OCI-LY7 (cell line): ENCODE measurements around the gene LUC7L3. TPM values are rescaled to one million over a fixed set of nuclear protein-coding genes. Genes with fewer than 3 reads are reported as not detected.

Source experiments
- BruUV-seq: library from RNA; stranded (reverse); fragments of 400-500 nt; replicated peaks from 2 replicates; lab custom pipeline; 2021; lab: Mats Ljungman, UMichigan
- CTCF ChIA-PET: fragments of 300-600 bp; sonication (Branson Sonifier 250); formaldehyde crosslinking; loops from one replicate; lab custom pipeline; 2022; ENCODE audit warnings: antibody characterized with exemption; ENCODE audit not compliant: unreplicated experiment; lab: Charles Lee
- POLR2A ChIA-PET: fragments of 300-600 bp; sonication (Branson Sonifier 250); formaldehyde crosslinking; loops from one replicate; lab custom pipeline; 2022; ENCODE audit warnings: antibody characterized with exemption; lab: Charles Lee
- DNase-seq: peaks from one replicate; pipeline ENCODE4 v3.0.0-alpha.2; 2015; ENCODE audit warnings: low spot score
- H2AFZ ChIP-seq: fragments of 200-600 bp; sonication (generic), shearing (Covaris generic); 2 replicates; pipeline ENCODE4 v1.6.1; 2014; ENCODE audit warnings: mild to moderate bottlenecking, antibody characterized with exemption, low read length, moderate library complexity
- H3K27ac ChIP-seq: fragments of 200-600 bp; sonication (generic); 2 replicates; pipeline ENCODE4 v1.5.1; 2014; ENCODE audit warnings: mixed run types, low read depth, mild to moderate bottlenecking, moderate library complexity, low read length, inconsistent platforms; ENCODE audit not compliant: poor library complexity, severe bottlenecking
- H3K36me3 ChIP-seq: fragments of 200-600 bp; sonication (generic); 2 replicates; pipeline ENCODE4 v1.6.1; 2014; ENCODE audit warnings: mild to moderate bottlenecking, antibody characterized with exemption, low read length, moderate library complexity, mixed read lengths; ENCODE audit not compliant: insufficient read depth
- H3K4me1 ChIP-seq: fragments of 200-600 bp; sonication (generic); 2 replicates; pipeline ENCODE4 v1.5.1; 2014; ENCODE audit warnings: mild to moderate bottlenecking, low read length; ENCODE audit not compliant: insufficient read depth, poor library complexity, severe bottlenecking
- H3K4me2 ChIP-seq: fragments of 200-600 bp; sonication (generic); 2 replicates; pipeline ENCODE4 v1.6.1; 2014; ENCODE audit warnings: mild to moderate bottlenecking, low read length
- H3K4me3 ChIP-seq: fragments of 200-600 bp; sonication (generic); 2 replicates; pipeline ENCODE4 v1.5.1; 2014; ENCODE audit warnings: mild to moderate bottlenecking, low read depth, low read length; ENCODE audit not compliant: poor library complexity, severe bottlenecking
- H3K79me2 ChIP-seq: fragments of 200-600 bp; sonication (generic); 2 replicates; pipeline ENCODE4 v1.6.1; 2016; ENCODE audit warnings: low read depth, mild to moderate bottlenecking, low read length, moderate library complexity, mixed read lengths; ENCODE audit not compliant: insufficient read depth
- H3K9me2 ChIP-seq: fragments of 200-600 bp; sonication (generic); 2 replicates; pipeline ENCODE4 v1.6.1; 2016; ENCODE audit warnings: mild to moderate bottlenecking, low read length, mixed read lengths; ENCODE audit not compliant: insufficient read depth
- H3K9me3 ChIP-seq: fragments of 200-600 bp; sonication (generic); 2 replicates; pipeline ENCODE4 v1.6.1; 2014; ENCODE audit warnings: mild to moderate bottlenecking, mixed run types, low read length, mixed read lengths
- H4K20me1 ChIP-seq: fragments of 200-600 bp; sonication (generic); 2 replicates; pipeline ENCODE4 v1.6.1; 2014; ENCODE audit warnings: mild to moderate bottlenecking, antibody characterized with exemption, low read length, moderate library complexity, mixed read lengths; ENCODE audit not compliant: insufficient read depth
- CTCF ChIP-seq: fragments of 200-600 bp; sonication (generic); conservative IDR thresholded peaks from 2 replicates; pipeline ENCODE4 v1.5.1; 2014; ENCODE audit warnings: mild to moderate bottlenecking, antibody characterized with exemption, low read length, moderate library complexity, mixed read lengths
- EZH2phosphoT487 ChIP-seq: fragments of 200-600 bp; sonication (generic); IDR thresholded peaks from 2 replicates; pipeline ENCODE4 v1.6.1; 2018; ENCODE audit warnings: low read depth, borderline replicate concordance, mild to moderate bottlenecking, mixed run types, antibody characterized with exemption, low read length, moderate library complexity, mixed read lengths
- intact Hi-C: fragments of 100-400 bp; cut with micrococcal nuclease; formaldehyde crosslinking; loops from one replicate; pipeline ENCODE4 v1.10.0; 2022; ENCODE audit not compliant: unreplicated experiment
- total RNA-seq, 2 experiments: library from RNA; depleted of rRNA in 1 of 2; stranded (reverse); fragments of >200 nt in 1 of 2; shearing (Covaris generic) in 1 of 2; gene quantifications; 2 replicates each; pipeline ENCODE4 v1.2.3, GENCODE V29; 2014 to 2022

LUC7L3 gene
- total RNA-seq, 2 experiments from 2014 or later, result 109 to 190 TPM

GRCh38 chr17:50715471-50715870 lies 3.9 kb upstream of the LUC7L3 start:
- DNase-seq, result no peak
- Histone ChIP-seq H3K79me2 (peaks cover 11% of the 10 kb centered on the region), H3K4me2 (no peak overlapping the region), H3K4me1 (peaks cover 5% of the 10 kb centered on the region), H3K4me3 (no peak overlapping the region), H2AFZ (no peak overlapping the region), H3K27ac (no peak overlapping the region), H4K20me1 (peaks cover 5% of the 10 kb centered on the region; the same call in 1 of the 2 replicates), H3K36me3 (peaks cover 2% of the 10 kb centered on the region; the same call in 1 of the 2 replicates), H3K9me2 (no peaks in the 10 kb centered on the region), H3K9me3 (no peaks in the 10 kb centered on the region)
- ChIA-PET POLR2A (no interaction called here), CTCF (interaction anchor here (0.5 kb wide), 1 partner anchor 334 kb away, joined by 3 read pairs; no protein-coding TSS in a partner anchor)
- BruUV-seq, result no TSS peak
- no peak for TF ChIP-seq EZH2phosphoT487
- TF ChIP-seq CTCF, result no peak
- intact Hi-C loops, result no loop called here

- peak overlapping the region; percentile 92 for H3K4me2 ChIP-seq
- H4K20me1 ChIP-seq, result peaks cover 39% of the 10 kb centered on the region
- H3K36me3 ChIP-seq, result peaks cover 47% of the 10 kb centered on the region
- DNase-seq, result no peak
- POLR2A ChIA-PET, result interaction anchor here (1.0 to 1.4 kb wide), 2 partner anchors 14 to 183 kb away, joined by 3 to 10 read pairs; no protein-coding TSS in a partner anchor
- H3K79me2 ChIP-seq, result peaks cover 58% of the 10 kb centered on the region
- H2AFZ ChIP-seq, result peak overlapping the region; percentile 85; the same call in 1 of the 2 replicates
- no peak for TF ChIP-seq CTCF
- no peak for TF ChIP-seq EZH2phosphoT487
- H3K27ac ChIP-seq, result peak overlapping the region; percentile 84
- peak overlapping the region; percentile 95 for H3K4me3 ChIP-seq
- no peaks in the 10 kb centered on the region for H3K9me3 ChIP-seq
- CTCF ChIA-PET, result no interaction called here
- TSS peak; percentile 69 for BruUV-seq
- intact Hi-C loops, result loop anchor here (1.0 kb wide), 1 partner anchor 12 kb away; no protein-coding TSS in a partner anchor
- peaks cover 31% of the 10 kb centered on the region for H3K4me1 ChIP-seq
- H3K9me2 ChIP-seq, result no peaks in the 10 kb centered on the region
These were observed 756 bp downstream of the LUC7L3 start for GRCh38 chr17:50719924-50720794.
